AG10803 (cell line): ENCODE data around the gene ANKRD12.

Experiments used
- DNase-seq: peaks from one replicate; pipeline ENCODE4 v3.0.0; 2010; ENCODE audit warnings: low read depth
- H3K4me3 ChIP-seq: 2 replicates; pipeline ENCODE4 v1.5.1; 2011; ENCODE audit warnings: mild to moderate bottlenecking, low read length, control low read depth
- CTCF ChIP-seq: conservative IDR thresholded peaks from 2 replicates; pipeline ENCODE4 v1.5.1; 2011; ENCODE audit warnings: mild to moderate bottlenecking, low read length, control low read depth, inconsistent platforms

ANKRD12 gene

GRCh38 chr18:9094307-9095226 lies 42.0 kb upstream of the ANKRD12 start:
- no peak for TF ChIP-seq CTCF
- peak; percentile 48 for DNase-seq

GRCh38 chr18:9095297-9096006 lies 41.1 kb upstream of the ANKRD12 start:
- no peak overlapping the region for H3K4me3 ChIP-seq
- no peak for DNase-seq
- no peak for TF ChIP-seq CTCF

More at GRCh38 chr18:9094307-9095226, 42.0 kb upstream of the ANKRD12 start:
- H3K4me3 ChIP-seq: no peak overlapping the region

- H3K4me3 ChIP-seq: no peak overlapping the region
- DNase-seq: no peak
- TF ChIP-seq CTCF: no peak
These were observed 40.6 kb upstream of the ANKRD12 start for GRCh38 chr18:9096007-9096371.

- no peak for TF ChIP-seq CTCF
- no peak for DNase-seq
- H3K4me3 ChIP-seq: no peak overlapping the region
These were observed 39.9 kb upstream of the ANKRD12 start for GRCh38 chr18:9096685-9097084.

GRCh38 chr18:9097349-9097748 lies 39.2 kb upstream of the ANKRD12 start:
- no peak for DNase-seq
- no peak overlapping the region for H3K4me3 ChIP-seq
- TF ChIP-seq CTCF: no peak

- DNase-seq: no peak
- H3K4me3 ChIP-seq: no peak overlapping the region
- TF ChIP-seq CTCF: no peak
These were observed 35.8 kb upstream of the ANKRD12 start for GRCh38 chr18:9100796-9101195.
